Spleen (tissue), 11 donors: ENCODE results near the gene MICAL2. TPM values are rescaled to one million over a fixed set of nuclear protein-coding genes. Genes with fewer than 3 reads are reported as not detected.

Experiments used
- DNase-seq: peaks from one replicate; pipeline ENCODE4 v3.0.0-alpha.2; 2020
- H3K27ac ChIP-seq, 8 donors: fragments of 200-600 bp; sonication (generic) in 7 of 8; 1 replicate in 4 of 8; 2 replicates in 4 of 8; pipeline versions ENCODE4 v1.5.0 to v1.8.0; 2016 to 2021; ENCODE audit warnings: inconsistent platforms in 4 of 8, mild to moderate bottlenecking in 4 of 8, moderate library complexity in 1 of 8
- H3K27me3 ChIP-seq, 7 donors: fragments of 200-600 bp; sonication (generic) in 6 of 7; replicated peaks in 1 of 7; 1 replicate in 4 of 7; 2 replicates in 3 of 7; pipeline versions ENCODE4 v1.5.0 to v1.8.0; 2016 to 2021; ENCODE audit warnings: inconsistent platforms in 3 of 7, mild to moderate bottlenecking in 1 of 7
- H3K36me3 ChIP-seq, 6 donors: fragments of 200-600 bp; sonication (generic) in 5 of 6; 1 replicate in 4 of 6; 2 replicates in 2 of 6; pipeline versions ENCODE4 v1.5.0 to v1.8.0; 2016 to 2021; ENCODE audit warnings: inconsistent platforms in 2 of 6
- H3K4me1 ChIP-seq, 6 donors: fragments of 200-600 bp; sonication (generic) in 5 of 6; 1 replicate in 3 of 6; 2 replicates in 3 of 6; pipeline versions ENCODE4 v1.5.0 to v1.8.0; 2016 to 2021; ENCODE audit warnings: inconsistent platforms in 3 of 6
- H3K4me3 ChIP-seq, 8 donors: fragments of 200-600 bp; sonication (generic) in 7 of 8; 1 replicate in 4 of 8; 2 replicates in 4 of 8; pipeline versions ENCODE4 v1.5.0 to v1.8.0; 2016 to 2021; ENCODE audit warnings: inconsistent platforms in 4 of 8, mild to moderate bottlenecking in 4 of 8, moderate library complexity in 2 of 8
- H3K9me3 ChIP-seq, 8 donors: fragments of 200-600 bp; sonication (generic) in 7 of 8; 1 replicate in 4 of 8; 2 replicates in 4 of 8; pipeline versions ENCODE4 v1.5.0 to v1.8.0; 2016 to 2021; ENCODE audit warnings: inconsistent platforms in 4 of 8
- CTCF ChIP-seq, 11 experiments: fragments of 200-600 bp in 7 of 11; fragments of 450-650 bp in 4 of 11; sonication (generic) in 4 of 11; IDR thresholded peaks in 8 of 11; conservative IDR thresholded peaks in 3 of 11; 1 replicate in 7 of 11; 2 replicates in 4 of 11; pipeline versions ENCODE4 v1.4.0 to v1.8.0; 2016 to 2021; ENCODE audit warnings: antibody characterized with exemption in 11 of 11, inconsistent platforms in 4 of 11, mild to moderate bottlenecking in 1 of 11
- POLR2A ChIP-seq, 3 donors: fragments of 450-650 bp; IDR thresholded peaks; one replicate each; pipeline ENCODE4 v1.5.1; 2017; ENCODE audit warnings: antibody characterized with exemption in 3 of 3, mild to moderate bottlenecking in 1 of 3
- POLR2AphosphoS5 ChIP-seq, 3 donors: sonication (generic); formaldehyde crosslinking; IDR thresholded peaks; one replicate each; pipeline ENCODE4 v1.5.1; 2017; ENCODE audit warnings: antibody characterized with exemption in 3 of 3
- WGBS, 5 donors: extraction: QIAGEN DNeasy Blood & Tissue Kit in 3 of 5; methylation state at CpG; one replicate each; pipeline versions ENCODE4 v1.1.5 to v1.1.7; 2013 to 2018; 5-methylcytosine and 5-hydroxymethylcytosine counted together
- intact Hi-C: fragments of 100-400 bp; cut with DNase I; formaldehyde crosslinking; loops from one replicate; pipeline ENCODE4 v1.15.0; 2023; ENCODE audit warnings: low total_unique reads
- polyA plus RNA-seq, 3 donors: library from polyadenylated mRNA; stranded (reverse); fragments of 200-250 nt; gene quantifications; one replicate each; pipeline ENCODE4 v1.2.1, GENCODE V29; 2013
- total RNA-seq, 7 donors: library from RNA; depleted of rRNA in 3 of 7; stranded (reverse); fragments of >200 nt in 3 of 7; fragmentation: NEBNext Ultra II Directional in 4 of 7; extraction: Animal tissue kit (Norgen Biotek cat#: 25700) in 4 of 7; gene quantifications; one replicate each; pipeline versions ENCODE4 v1.1.0 to v1.2.1, GENCODE V29; 2016 to 2021
- donor health status: healthy with polysubstance abuse.
- donor health status: DM: no; HTN: no; CAD: no; lungs with moderate emphysema.
- donor health status: DM: no; HTN: no; CAD: no.
- donor health status: Bipolar disorder and iron deficiency.
- donor health status: healthy.
- donor health status: DM: no; HTN: no; CAD: no.
- donor health status: DM: yes; HTN: yes; CAD: no.

Gene MICAL2
- total and polyA plus RNA-seq, 10 donors: 1.9 to 50.8 (median 32.3) TPM

- H3K27ac ChIP-seq: no peak overlapping the region
- no peak for TF ChIP-seq POLR2AphosphoS5 (IDR thresholded peaks at IDR 0.05)
- TF ChIP-seq POLR2A (IDR thresholded peaks at IDR 0.05): no peak
- no peak for TF ChIP-seq CTCF (IDR thresholded peaks at IDR 0.05 in 8 of 11, conservative IDR thresholded peaks at IDR 0.05 in 3 of 11)
These were observed 123.8 kb downstream of the MICAL2 start for GRCh38 chr11:12234221-12234620.

GRCh38 chr11:12235080-12235479 is 124.7 kb downstream of the MICAL2 start:
- TF ChIP-seq CTCF (IDR thresholded peaks at IDR 0.05 in 8 of 11, conservative IDR thresholded peaks at IDR 0.05 in 3 of 11): no peak
- no peak for TF ChIP-seq POLR2A (IDR thresholded peaks at IDR 0.05)
- no peak for TF ChIP-seq POLR2AphosphoS5 (IDR thresholded peaks at IDR 0.05)
- WGBS, 5 donors: 77 to 94% (median 93%) methylated on average over 4 to 6 of the region's 6 CpGs
- H3K27me3 ChIP-seq: no peaks in the 10 kb centered on the region
- H3K4me3 ChIP-seq: no peak overlapping the region
- peaks cover 0 to 37% (median 0%) of the 10 kb centered on the region in 6 donors for H3K36me3 ChIP-seq
- peaks cover 0 to 22% (median 15%) of the 10 kb centered on the region in 6 donors for H3K4me1 ChIP-seq
- intact Hi-C loops: no loop called here
- H3K27ac ChIP-seq: peak overlapping the region in 1 of 8 donors; percentile 66
- no peaks in the 10 kb centered on the region for H3K9me3 ChIP-seq
- no peak for DNase-seq

More at GRCh38 chr11:12234221-12234620, 123.8 kb downstream of the MICAL2 start:
- DNase-seq: no peak
- Histone ChIP-seq H3K27me3 (no peaks in the 10 kb centered on the region), H3K9me3 (no peaks in the 10 kb centered on the region), H3K36me3 (peaks cover 0 to 37% (median 0%) of the 10 kb centered on the region in 6 donors), H3K4me1 (peaks cover 0 to 20% (median 13%) of the 10 kb centered on the region in 6 donors), H3K4me3 (no peak overlapping the region)
- intact Hi-C loops: no loop called here
- WGBS, 5 donors: 53 to 79% (median 65%) methylated on average over 1 of the region's 1 CpG

GRCh38 chr11:12235553-12235946 is 125.2 kb downstream of the MICAL2 start:
- Histone ChIP-seq H3K27ac (peak overlapping the region in 5 of 8 donors; percentile 32 to 76 (median 60)), H3K4me1 (peaks cover 0 to 25% (median 16%) of the 10 kb centered on the region in 6 donors), H3K36me3 (peaks cover 0 to 37% (median 0%) of the 10 kb centered on the region in 6 donors), H3K9me3 (no peaks in the 10 kb centered on the region), H3K27me3 (no peaks in the 10 kb centered on the region), H3K4me3 (no peak overlapping the region)
- intact Hi-C loops: no loop called here
- 77 to 87% (median 80%) methylated on average over 3 of the region's 3 CpGs for WGBS, 5 donors
- no peak for TF ChIP-seq CTCF (IDR thresholded peaks at IDR 0.05 in 8 of 11, conservative IDR thresholded peaks at IDR 0.05 in 3 of 11)
- no peak for TF ChIP-seq POLR2AphosphoS5 (IDR thresholded peaks at IDR 0.05)
- TF ChIP-seq POLR2A (IDR thresholded peaks at IDR 0.05): no peak
- no peak for DNase-seq

GRCh38 chr11:12235947-12236743 is 125.8 kb downstream of the MICAL2 start:
- WGBS, 5 donors: 28 to 45% (median 36%) methylated on average over 11 to 13 of the region's 13 CpGs
- H3K4me3 ChIP-seq: peak overlapping the region in 1 of 8 donors; percentile 15
- no peaks in the 10 kb centered on the region for H3K9me3 ChIP-seq
- peaks cover 0 to 25% (median 16%) of the 10 kb centered on the region in 6 donors for H3K4me1 ChIP-seq
- intact Hi-C loops: loop anchor here (2.0 kb wide), 1 partner anchor 189 kb away; no protein-coding TSS in a partner anchor
- peak overlapping the region in 5 of 8 donors; percentile 32 to 76 (median 60) for H3K27ac ChIP-seq
- H3K27me3 ChIP-seq: no peaks in the 10 kb centered on the region
- H3K36me3 ChIP-seq: peaks cover 0 to 37% (median 0%) of the 10 kb centered on the region in 6 donors
- no peak for TF ChIP-seq POLR2AphosphoS5 (IDR thresholded peaks at IDR 0.05)
- peak; percentile 45 to 83 (median 75) for TF ChIP-seq CTCF (IDR thresholded peaks at IDR 0.05 in 8 of 11, conservative IDR thresholded peaks at IDR 0.05 in 3 of 11)
- no peak for DNase-seq
